Bronchial smooth muscle cell (primary cell): ENCODE measurements around the gene KDR. TPM values are rescaled to one million over a fixed set of nuclear protein-coding genes. Genes with fewer than 3 reads are reported as not detected.

Experiments used
- total RNA-seq: library from RNA; depleted of rRNA; stranded (reverse); fragments of >200 nt; gene quantifications from 2 replicates; pipeline ENCODE4 v1.2.1, GENCODE V29; 2014

Gene KDR
- total RNA-seq = 0.16 TPM in 1 of 2 replicates, not detected in the other

GRCh38 chr4:55125087-55125721 lies at the start of gene KDR:
Gene KDR (minus strand): TSS chr4:55125595. CDS start chr4:55125293, 302 bp downstream.

Other genes with a start within 250 kb of the KDR start
- 5.7 and 5.8 TPM in 2 replicates for gene SRD5A3, start 220.6 kb upstream of the KDR start, total RNA-seq